ENCODE measurements around the gene RPRD1A. TPM values are rescaled to one million over a fixed set of nuclear protein-coding genes. Genes with fewer than 3 reads are reported as not detected.
A peak's percentile ranks its signal among the peaks of the same experiment; 100 is the strongest.
"Not testable (repeated sequence)": the region's sequence is repeated elsewhere in the genome, so short reads cannot be mapped to it uniquely, and the experiment has no call there.

The RPRD1A gene
- polyA plus RNA-seq, 3 donors = 61.3 to 72.3 (median 69.9) TPM

- no peak for DNase-seq (ENCODE audit: extremely low read depth in 1 of 11, low read depth in 9 of 11, low spot score in 4 of 11)
These were observed 21.6 kb upstream of the RPRD1A start for GRCh38 chr18:36089001-36089400.

GRCh38 chr18:36088256-36088655 is 20.9 kb upstream of the RPRD1A start:
- DNase-seq (ENCODE audit: extremely low read depth in 1 of 11, low read depth in 9 of 11, low spot score in 4 of 11) = no peak

GRCh38 chr18:36086186-36086585 is 18.8 kb upstream of the RPRD1A start:
- no peak for DNase-seq (ENCODE audit: extremely low read depth in 1 of 11, low read depth in 9 of 11, low spot score in 4 of 11)

- no peak for DNase-seq (ENCODE audit: extremely low read depth in 1 of 11, low read depth in 9 of 11, low spot score in 4 of 11)
These were observed 17.8 kb upstream of the RPRD1A start for GRCh38 chr18:36085195-36085594.

- DNase-seq (ENCODE audit: extremely low read depth in 1 of 11, low read depth in 9 of 11, low spot score in 4 of 11) = no peak
These were observed 16.4 kb upstream of the RPRD1A start for GRCh38 chr18:36083729-36084128.

DNA sequence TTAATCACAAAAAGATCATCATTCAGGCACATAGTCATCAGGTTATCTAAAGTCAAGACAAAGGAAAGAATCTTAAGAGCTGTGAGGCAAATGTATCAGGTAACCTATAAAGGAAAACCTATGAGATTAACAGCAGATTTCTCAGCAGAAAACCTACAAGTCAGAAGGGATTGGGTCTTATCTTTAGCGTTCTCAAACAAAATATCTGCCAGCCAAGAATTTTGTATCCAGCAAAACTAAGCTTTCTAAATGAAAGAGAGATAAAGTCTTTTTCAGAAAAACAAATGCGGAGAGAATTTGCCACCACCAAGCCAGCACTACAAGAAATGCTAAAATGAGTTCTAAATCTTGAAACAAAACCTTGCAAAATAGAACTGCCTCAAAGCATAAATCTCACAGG is 13.8 kb upstream of the RPRD1A start:
- DNase-seq (ENCODE audit: extremely low read depth in 1 of 11, low read depth in 9 of 11, low spot score in 4 of 11) = not testable (repeated sequence)

DNA sequence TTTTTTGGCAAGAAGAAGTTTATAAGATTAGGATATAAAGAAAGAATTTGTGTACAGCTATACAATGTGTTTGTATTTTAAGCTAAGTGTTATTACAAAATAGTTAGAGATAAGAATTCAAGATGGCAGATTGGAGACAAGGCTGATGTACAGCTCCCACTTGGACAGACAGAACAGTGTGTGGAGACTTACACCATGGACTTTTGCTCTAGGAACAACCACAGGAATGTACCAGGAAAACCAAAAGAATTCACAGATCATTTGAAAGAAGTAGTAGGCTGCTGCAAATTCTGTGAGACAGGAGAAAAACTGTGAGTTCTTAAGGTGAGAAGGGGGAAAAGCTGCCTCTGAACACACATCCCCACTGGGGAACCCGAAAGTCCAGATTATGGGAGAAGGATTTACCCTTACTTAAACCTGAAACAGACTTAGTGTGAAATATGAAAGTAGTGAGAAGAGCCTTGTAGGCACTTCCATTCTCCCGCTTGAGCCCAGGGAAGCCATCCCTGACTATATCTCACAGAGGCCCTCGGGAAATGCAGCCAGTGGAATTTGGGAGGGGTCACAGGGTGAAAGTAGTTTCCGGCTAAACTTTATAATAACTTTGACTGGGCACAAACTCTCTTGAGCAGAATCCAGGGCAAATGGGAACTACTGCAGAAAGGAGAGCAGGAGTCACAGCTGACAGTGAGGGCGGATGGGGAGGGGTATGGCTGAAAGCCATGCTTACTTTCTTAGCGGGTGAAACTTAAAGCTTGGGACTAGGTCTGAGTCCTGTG is 11.6 kb upstream of the RPRD1A start:
- no peak for DNase-seq (ENCODE audit: extremely low read depth in 1 of 11, low read depth in 9 of 11, low spot score in 4 of 11)

DNA sequence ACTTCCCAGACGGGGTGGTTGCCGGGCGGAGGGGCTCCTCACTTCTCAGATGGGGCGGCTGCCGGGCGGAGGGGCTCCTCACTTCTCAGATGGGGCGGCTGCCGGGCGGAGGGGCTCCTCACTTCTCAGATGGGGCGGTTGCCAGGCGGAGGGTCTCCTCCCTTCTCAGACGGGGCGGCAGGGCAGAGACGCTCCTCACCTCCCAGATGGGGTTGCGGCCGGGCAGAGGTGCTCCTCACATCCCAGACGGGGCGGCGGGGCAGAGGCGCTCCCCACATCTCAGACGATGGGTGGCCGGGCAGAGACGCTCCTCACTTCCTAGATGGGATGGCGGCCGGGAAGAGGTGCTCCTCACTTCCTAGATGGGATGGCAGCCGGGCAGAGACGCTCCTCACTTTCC is 10.4 kb upstream of the RPRD1A start:
- DNase-seq (ENCODE audit: extremely low read depth in 1 of 11, low read depth in 9 of 11, low spot score in 4 of 11) = not testable (repeated sequence)

DNA sequence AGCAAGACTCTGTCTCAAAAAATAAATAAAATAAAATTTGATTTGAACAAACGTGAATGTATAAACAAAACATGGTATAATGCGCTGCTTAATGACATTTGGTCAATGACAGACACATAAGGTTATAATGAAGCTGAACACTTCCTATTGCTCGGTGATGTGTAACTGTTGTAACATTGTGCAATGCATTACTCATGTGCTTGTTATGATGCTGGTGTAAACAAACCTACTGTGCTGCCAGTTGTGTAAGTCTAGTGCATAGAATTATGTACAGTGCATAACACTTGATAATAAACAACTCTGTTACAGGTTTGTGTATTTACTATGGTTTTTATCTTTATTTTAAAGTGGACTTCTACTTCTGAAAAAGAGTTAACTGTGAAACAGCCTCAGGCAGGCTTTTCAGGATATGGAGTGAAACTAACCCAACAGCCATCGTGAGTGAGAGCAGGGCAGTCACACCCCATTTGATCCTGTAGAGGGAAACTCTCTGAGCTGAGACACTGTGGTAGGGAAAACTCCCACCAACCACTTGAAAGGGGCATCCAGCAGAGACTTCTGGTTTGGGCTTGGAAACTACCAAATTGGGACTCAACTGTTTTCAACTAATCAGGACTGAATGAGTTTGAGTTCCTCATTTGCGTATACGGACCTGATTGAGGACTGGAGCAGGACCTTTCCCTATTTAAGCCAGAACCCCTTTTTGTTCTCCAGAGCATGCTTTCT is 8.7 kb upstream of the RPRD1A start:
- DNase-seq (ENCODE audit: extremely low read depth in 1 of 11, low read depth in 9 of 11, low spot score in 4 of 11) = peak in 5 of 11 donors; percentile 13 to 38 (median 21)

DNA sequence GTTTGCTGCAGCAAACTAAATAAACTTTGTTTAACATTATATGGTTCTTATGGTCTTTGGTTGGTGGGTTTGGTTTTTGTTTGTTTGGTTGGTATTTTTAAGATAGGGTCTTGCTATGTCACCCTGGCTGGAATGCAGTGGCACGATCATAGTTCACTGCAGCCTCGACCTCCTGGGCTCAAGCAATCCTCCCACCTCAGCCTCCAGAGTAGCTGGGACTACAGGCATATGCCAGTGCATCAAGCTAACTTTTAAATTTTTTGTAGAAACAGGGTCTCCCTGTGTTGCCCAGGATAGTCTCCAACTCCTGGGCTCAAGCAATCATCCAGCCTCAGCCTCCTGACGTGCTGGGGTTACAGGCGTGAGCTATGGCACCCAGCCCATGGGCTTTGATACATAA is 7.1 kb upstream of the RPRD1A start:
- DNase-seq (ENCODE audit: extremely low read depth in 1 of 11, low read depth in 9 of 11, low spot score in 4 of 11) = no peak

GRCh38 chr18:36073676-36074075 is 6.3 kb upstream of the RPRD1A start:
- DNase-seq (ENCODE audit: extremely low read depth in 1 of 11, low read depth in 9 of 11, low spot score in 4 of 11) = no peak

DNA sequence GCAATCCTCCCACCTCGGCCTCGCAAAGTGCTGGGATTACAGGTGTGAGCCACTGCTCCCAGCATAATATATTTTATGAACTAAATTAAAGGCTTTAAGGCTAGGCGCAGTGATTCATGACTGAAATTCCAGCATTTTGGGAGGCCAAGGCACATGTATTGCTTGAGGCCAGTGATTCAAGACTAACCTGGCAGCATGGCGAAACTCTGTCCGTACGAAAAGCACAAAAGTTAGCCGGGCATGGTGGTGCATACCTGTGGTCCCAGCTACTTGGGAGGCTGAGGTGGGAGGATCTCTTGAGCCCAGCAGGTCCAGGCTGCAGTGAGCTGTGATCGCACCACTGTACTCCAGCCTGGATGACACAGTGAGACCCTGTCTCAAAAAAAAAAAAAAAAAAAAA is 5.0 kb upstream of the RPRD1A start:
- not testable (repeated sequence) for DNase-seq (ENCODE audit: extremely low read depth in 1 of 11, low read depth in 9 of 11, low spot score in 4 of 11)

GRCh38 chr18:36066686-36067054 is 689 bp downstream of the RPRD1A start:
- peak in 2 of 11 donors; percentile 1 to 7 for DNase-seq (ENCODE audit: extremely low read depth in 1 of 11, low read depth in 9 of 11, low spot score in 4 of 11)

GRCh38 chr18:36066001-36066400 is 1.4 kb downstream of the RPRD1A start:
- DNase-seq (ENCODE audit: extremely low read depth in 1 of 11, low read depth in 9 of 11, low spot score in 4 of 11) = peak in 3 of 11 donors; percentile 0 to 7 (median 6)

DNA sequence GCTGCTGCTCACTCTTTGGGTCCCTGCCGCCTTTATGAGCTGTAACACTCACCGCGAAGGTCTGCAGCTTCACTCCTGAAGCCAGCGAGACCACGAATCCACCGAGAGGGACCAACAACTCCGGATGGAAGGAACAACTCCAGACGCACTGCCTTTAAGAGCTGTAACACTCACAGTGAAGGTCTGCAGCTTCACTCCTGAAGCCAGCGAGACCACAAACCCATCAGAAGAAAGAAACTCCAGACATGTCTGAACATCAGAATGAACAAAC is 2.6 kb downstream of the RPRD1A start:
- not testable (repeated sequence) for DNase-seq (ENCODE audit: extremely low read depth in 1 of 11, low read depth in 9 of 11, low spot score in 4 of 11)

GRCh38 chr18:36064027-36064808 is 3.1 kb downstream of the RPRD1A start:
- no peak for DNase-seq (ENCODE audit: extremely low read depth in 1 of 11, low read depth in 9 of 11, low spot score in 4 of 11)

GRCh38 chr18:36058674-36059073 is 8.7 kb downstream of the RPRD1A start:
- no peak for DNase-seq (ENCODE audit: extremely low read depth in 1 of 11, low read depth in 9 of 11, low spot score in 4 of 11)

GRCh38 chr18:36051760-36052159 is 15.6 kb downstream of the RPRD1A start:
- no peak for DNase-seq (ENCODE audit: extremely low read depth in 1 of 11, low read depth in 9 of 11, low spot score in 4 of 11)

DNA sequence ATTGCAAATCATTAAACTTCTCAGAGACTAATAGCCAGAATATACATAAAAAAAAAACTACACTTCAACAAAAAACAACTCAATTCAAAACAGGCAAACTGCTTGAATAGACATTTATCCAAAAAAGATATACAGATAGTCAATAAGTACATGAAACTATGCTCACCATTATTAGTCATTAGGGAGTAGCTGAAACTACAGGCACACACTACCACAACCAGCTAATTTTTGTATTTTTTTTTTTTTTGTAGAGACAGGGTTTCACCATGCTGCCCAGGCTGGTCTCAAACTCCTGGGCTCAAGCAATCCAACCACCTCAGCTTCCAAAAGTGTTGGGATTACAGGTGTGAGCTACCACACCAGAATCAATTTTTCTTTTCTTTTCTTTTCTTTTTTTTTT is 16.9 kb downstream of the RPRD1A start:
- no peak for DNase-seq (ENCODE audit: extremely low read depth in 1 of 11, low read depth in 9 of 11, low spot score in 4 of 11)

DNA sequence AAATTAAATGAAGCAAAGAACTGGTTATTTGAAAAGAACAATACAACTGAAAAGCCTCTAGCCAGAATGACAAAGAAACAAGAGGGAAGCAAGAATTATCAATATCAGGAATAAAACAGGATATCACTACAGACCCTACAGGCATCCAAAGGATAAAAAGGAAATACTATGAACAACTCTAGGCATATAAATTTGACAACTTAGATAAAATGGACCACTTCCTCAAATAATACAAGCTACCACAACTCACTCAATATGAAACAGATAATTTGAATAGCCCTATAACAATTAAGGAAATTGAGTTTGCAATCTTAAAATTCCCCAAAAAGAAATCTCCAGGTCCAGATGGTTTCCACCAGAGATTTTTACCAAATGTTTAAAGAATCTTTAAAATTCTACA is 19.8 kb downstream of the RPRD1A start:
- no peak for DNase-seq (ENCODE audit: extremely low read depth in 1 of 11, low read depth in 9 of 11, low spot score in 4 of 11)
